ENCODE results near the gene MALRD1.

GRCh38 chr10:19290770-19291169, 242.2 kb downstream of the MALRD1 start:
- no peak for TF ChIP-seq CTCF (IDR thresholded peaks at IDR 0.05)
- no peak for TF ChIP-seq EZH2 (IDR thresholded peaks at IDR 0.05)

All from neural progenitor cell (in vitro differentiated cells).